HepG2 (cell line): Measurements from ENCODE around the gene CC2D1A. TPM values are rescaled to one million over a fixed set of nuclear protein-coding genes. Genes with fewer than 3 reads are reported as not detected.

ENCODE experiments used
- ATAC-seq: fragments of 200-7000 bp; cut with Tn5 transposase; 3 replicates; pipeline ENCODE4 v1.9.1; 2020; ENCODE audit warnings: mild to moderate bottlenecking, moderate library complexity
- BruUV-seq: library from RNA; stranded (reverse); fragments of 400-500 nt; replicated peaks from 2 replicates; lab custom pipeline; 2021; lab: Mats Ljungman, UMichigan
- CTCF ChIA-PET: fragments of 300-600 bp; formaldehyde crosslinking; extraction: SDS; loops from one replicate; lab custom pipeline; 2021; ENCODE audit warnings: low total read pairs, inconsistent platforms, low intra/inter-chr PET ratio; lab: Yijun Ruan, JAX
- POLR2A ChIA-PET: fragments of 350-600 bp; sonication (Branson Sonifier 250); formaldehyde crosslinking; loops from one replicate; lab custom pipeline; 2020; ENCODE audit warnings: antibody characterized with exemption, inconsistent platforms; lab: Yijun Ruan, JAX
- DNase-seq: peaks from one replicate; pipeline ENCODE4 v3.0.0-alpha.2; 2015; ENCODE audit warnings: low spot score
- FAIRE-seq: peaks from 3 replicates; lab custom pipeline; 2011; peaks lifted over from hg19 to GRCh38; lab: Jason Lieb, UNC
- H2AFZ ChIP-seq: one replicate; pipeline ENCODE4 v1.6.1; 2011; ENCODE audit warnings: low read length, inconsistent platforms
- H3K27ac ChIP-seq: fragments of 300-600 bp; 3 replicates; pipeline ENCODE4 v1.8.0; 2011; ENCODE audit warnings: mixed run types, mild to moderate bottlenecking, mixed read lengths, low read length, inconsistent platforms; ENCODE audit not compliant: insufficient read depth; ENCODE audit errors: extremely low read length
- H3K27me3 ChIP-seq, 2 experiments: fragments of 200-600 bp in 1 of 2; 2 replicates in 1 of 2; 3 replicates in 1 of 2; pipeline versions ENCODE4 v1.6.0 to v1.8.0; 2011; ENCODE audit warnings: low read length in 2 of 2, mild to moderate bottlenecking in 2 of 2, moderate library complexity in 2 of 2, inconsistent platforms in 1 of 2; ENCODE audit not compliant: insufficient read depth in 2 of 2, control insufficient read depth in 1 of 2
- H3K36me3 ChIP-seq, 2 experiments: fragments of 200-600 bp in 1 of 2; replicated peaks in 1 of 2; 2 replicates in 1 of 2; 3 replicates in 1 of 2; pipeline versions ENCODE4 v1.5.1 to v1.8.0; 2011; ENCODE audit warnings: low read length in 2 of 2, inconsistent platforms in 1 of 2; ENCODE audit not compliant: insufficient read depth in 2 of 2, control insufficient read depth in 1 of 2
- H3K4me1 ChIP-seq: 2 replicates; pipeline ENCODE4 v1.5.1; 2012; ENCODE audit warnings: low read length, inconsistent platforms; ENCODE audit not compliant: insufficient read depth
- H3K4me2 ChIP-seq: 2 replicates; pipeline ENCODE4 v1.6.0; 2011; ENCODE audit warnings: low read depth, low read length, inconsistent platforms
- H3K4me3 ChIP-seq, 3 experiments: fragments of 200-600 bp in 1 of 3; sonication (generic), shearing (Covaris generic) in 1 of 3; replicated peaks in 1 of 3; 2 replicates each; pipeline ENCODE4 v1.5.1; 2011 to 2016; ENCODE audit warnings: low read length in 3 of 3, inconsistent platforms in 2 of 3, low read depth in 2 of 3, mild to moderate bottlenecking in 2 of 3, control low read depth in 1 of 3, mixed read lengths in 1 of 3; ENCODE audit not compliant: insufficient read depth in 1 of 3
- H3K79me2 ChIP-seq: one replicate; pipeline ENCODE4 v1.6.1; 2011; ENCODE audit warnings: low read length, inconsistent platforms; ENCODE audit not compliant: insufficient read depth
- H3K9ac ChIP-seq: 2 replicates; pipeline ENCODE4 v1.6.0; 2011; ENCODE audit warnings: mild to moderate bottlenecking, low read depth, low read length, inconsistent platforms; ENCODE audit not compliant: insufficient read depth
- H3K9me3 ChIP-seq: 2 replicates; pipeline ENCODE4 v1.5.1; 2012; ENCODE audit warnings: mild to moderate bottlenecking, low read length
- H4K20me1 ChIP-seq: 2 replicates; pipeline ENCODE4 v1.6.0; 2011; ENCODE audit warnings: inconsistent platforms, mild to moderate bottlenecking, low read length, moderate library complexity; ENCODE audit not compliant: insufficient read depth
- AGO2 ChIP-seq: fragments of 200-400 bp; formaldehyde crosslinking; optimal IDR thresholded peaks from 2 replicates; pipeline ENCODE3; 2017; ENCODE audit warnings: mild to moderate bottlenecking, low read depth, low read length, moderate library complexity
- JUND ChIP-seq: sonication (generic); formaldehyde crosslinking; IDR thresholded peaks from 2 replicates; pipeline ENCODE4 v1.8.0; 2022; ENCODE audit warnings: mild to moderate bottlenecking, missing genetic modification reagents
- KDM3A ChIP-seq: IDR thresholded peaks from 2 replicates; pipeline ENCODE4 v1.6.1; 2018; ENCODE audit warnings: low read depth, missing compliant biosample characterization
- NFE2L2 ChIP-seq: fragments of 150-350 bp; IDR thresholded peaks from 2 replicates; pipeline ENCODE4 v1.6.1; 2014; ENCODE audit warnings: low read length
- NR1H2 ChIP-seq: sonication (generic); formaldehyde crosslinking; IDR thresholded peaks from 2 replicates; pipeline ENCODE4 v1.8.1; 2022; ENCODE audit warnings: low read depth, missing genetic modification reagents, borderline replicate concordance
- TARDBP ChIP-seq: sonication (generic); formaldehyde crosslinking; IDR thresholded peaks from 2 replicates; pipeline ENCODE4 v1.8.0; 2022; ENCODE audit warnings: mild to moderate bottlenecking, missing genetic modification reagents
- U2AF2 ChIP-seq: fragments of 200-400 bp; formaldehyde crosslinking; IDR thresholded peaks from 2 replicates; pipeline ENCODE4 v1.6.1; 2017; ENCODE audit warnings: low read depth, mild to moderate bottlenecking, low read length
- ZNF446 ChIP-seq: sonication (generic); formaldehyde crosslinking; IDR thresholded peaks from 2 replicates; pipeline ENCODE4 v1.5.0; 2020; ENCODE audit warnings: mild to moderate bottlenecking, missing genetic modification reagents
- whole genome bisulfite sequencing: methylation state at CpG from one replicate; pipeline ENCODE4 v1.1.6; 2017; ENCODE audit warnings: low lambda C conversion rate; 5-methylcytosine and 5-hydroxymethylcytosine counted together
- in situ Hi-C: cut with HindIII; loops from 2 replicates; pipeline ENCODE4 v1.10.0; 2017; ENCODE audit warnings: low pct_unique_long_range_greater_than_20kb; ENCODE audit not compliant: extremely low pct_ligation_motif_present
- intact Hi-C: fragments of 100-400 bp; cut with micrococcal nuclease; formaldehyde crosslinking; loops from one replicate; pipeline ENCODE4 v1.10.0; 2022; ENCODE audit not compliant: unreplicated experiment
- polyA plus RNA-seq, 8 experiments: library from polyadenylated mRNA; depleted of rRNA in 3 of 8; stranded (reverse) in 7 of 8; unstranded in 1 of 8; fragments of >200 nt; fragmentation: Illumina TruSeq in 4 of 8; extraction: Trizol in 4 of 8; gene quantifications; 2 replicates each; pipeline versions ENCODE4 v1.2.1 to v1.2.3, GENCODE V29; 2011 to 2016; ENCODE audit warnings: low read depth in 4 of 8, missing spikeins in 1 of 8, mixed read lengths in 1 of 8; ENCODE audit not compliant: insufficient read depth in 1 of 8
- total RNA-seq, 5 experiments: library from RNA; depleted of rRNA; stranded (reverse); fragments of >200 nt; fragmentation: Illumina TruSeq; extraction: Trizol; gene quantifications; 2 replicates each; pipeline ENCODE4 v1.2.3, GENCODE V29; 2016; ENCODE audit warnings: low read depth in 1 of 5
- TF ChIP-seq, protein P1 (sequence below): sonication (generic); formaldehyde crosslinking; IDR thresholded peaks from 2 replicates; pipeline ENCODE4 v1.4.0; 2020; ENCODE audit warnings: missing genetic modification reagents, borderline replicate concordance
- TF ChIP-seq, protein P2 (sequence below): sonication (generic); formaldehyde crosslinking; IDR thresholded peaks from 2 replicates; pipeline ENCODE4 v1.5.0; 2020; ENCODE audit warnings: missing genetic modification reagents, mild to moderate bottlenecking, borderline replicate concordance
- TF ChIP-seq, protein P3 (sequence below): sonication (generic); formaldehyde crosslinking; IDR thresholded peaks from 2 replicates; pipeline ENCODE4 v1.4.0; 2020; ENCODE audit warnings: missing genetic modification reagents

CC2D1A gene
- total and polyA plus RNA-seq, 2 of the 13 experiments (the other 11 are each of a cell fraction or from before 2014, with no cell fraction given) = 9.7 to 11.5 TPM

DNA sequence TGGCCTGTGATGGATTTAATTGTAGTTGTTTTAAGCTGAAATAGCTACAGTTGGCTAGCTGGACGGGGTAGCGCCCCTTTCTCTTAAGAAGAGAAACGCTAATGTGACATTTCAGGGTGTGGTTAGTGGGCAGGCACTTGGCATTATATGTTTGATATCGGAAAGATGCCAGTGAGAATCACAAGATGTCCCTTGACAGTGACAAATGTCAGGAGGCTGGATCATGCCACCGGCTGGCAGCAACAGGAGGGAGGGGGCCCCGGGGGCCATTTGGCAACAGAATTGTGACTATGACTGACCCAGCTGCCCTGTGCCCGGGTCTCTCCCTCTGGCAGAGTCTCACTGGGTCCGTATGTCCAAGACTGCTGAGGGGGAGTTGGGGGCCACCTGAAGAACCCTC, 51.0 kb downstream of the CC2D1A start (continued):
- TF ChIP-seq, protein P1, sequence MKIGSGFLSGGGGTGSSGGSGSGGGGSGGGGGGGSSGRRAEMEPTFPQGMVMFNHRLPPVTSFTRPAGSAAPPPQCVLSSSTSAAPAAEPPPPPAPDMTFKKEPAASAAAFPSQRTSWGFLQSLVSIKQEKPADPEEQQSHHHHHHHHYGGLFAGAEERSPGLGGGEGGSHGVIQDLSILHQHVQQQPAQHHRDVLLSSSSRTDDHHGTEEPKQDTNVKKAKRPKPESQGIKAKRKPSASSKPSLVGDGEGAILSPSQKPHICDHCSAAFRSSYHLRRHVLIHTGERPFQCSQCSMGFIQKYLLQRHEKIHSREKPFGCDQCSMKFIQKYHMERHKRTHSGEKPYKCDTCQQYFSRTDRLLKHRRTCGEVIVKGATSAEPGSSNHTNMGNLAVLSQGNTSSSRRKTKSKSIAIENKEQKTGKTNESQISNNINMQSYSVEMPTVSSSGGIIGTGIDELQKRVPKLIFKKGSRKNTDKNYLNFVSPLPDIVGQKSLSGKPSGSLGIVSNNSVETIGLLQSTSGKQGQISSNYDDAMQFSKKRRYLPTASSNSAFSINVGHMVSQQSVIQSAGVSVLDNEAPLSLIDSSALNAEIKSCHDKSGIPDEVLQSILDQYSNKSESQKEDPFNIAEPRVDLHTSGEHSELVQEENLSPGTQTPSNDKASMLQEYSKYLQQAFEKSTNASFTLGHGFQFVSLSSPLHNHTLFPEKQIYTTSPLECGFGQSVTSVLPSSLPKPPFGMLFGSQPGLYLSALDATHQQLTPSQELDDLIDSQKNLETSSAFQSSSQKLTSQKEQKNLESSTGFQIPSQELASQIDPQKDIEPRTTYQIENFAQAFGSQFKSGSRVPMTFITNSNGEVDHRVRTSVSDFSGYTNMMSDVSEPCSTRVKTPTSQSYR (CRISPR knock-in tag) = no peak
- TF ChIP-seq NFE2L2 (no peak), NR1H2 (CRISPR knock-in tag) (no peak)
- TF ChIP-seq, protein P2, sequence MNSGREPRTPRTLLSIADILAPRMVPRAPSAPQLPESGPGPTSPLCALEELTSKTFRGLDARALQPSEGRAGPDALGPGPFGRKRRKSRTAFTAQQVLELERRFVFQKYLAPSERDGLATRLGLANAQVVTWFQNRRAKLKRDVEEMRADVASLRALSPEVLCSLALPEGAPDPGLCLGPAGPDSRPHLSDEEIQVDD (CRISPR knock-in tag) = no peak

DNA sequence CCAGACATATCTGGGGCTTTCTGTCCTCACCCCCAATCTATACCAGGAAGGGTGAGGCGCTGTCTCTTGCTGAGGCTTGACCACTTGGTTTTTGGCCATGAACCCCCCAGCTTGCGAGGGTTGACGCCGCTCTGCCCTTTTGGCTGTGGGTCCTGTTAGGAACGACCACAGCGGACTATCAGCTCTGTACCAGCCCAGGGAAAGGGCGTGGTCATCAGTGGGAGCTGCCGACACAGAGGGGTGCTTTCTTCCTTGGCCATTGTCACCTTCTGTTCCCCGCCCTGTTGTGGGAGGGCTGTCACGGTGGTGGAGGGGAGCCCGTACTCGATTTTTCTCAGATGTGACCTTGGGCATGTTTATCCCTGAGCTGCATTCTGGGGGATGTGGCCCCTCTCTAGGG, 52.0 kb downstream of the CC2D1A start:
- ATAC-seq = no peak
- Histone ChIP-seq H3K4me2 (no peak overlapping the region), H3K79me2 (peaks cover 11% of the 10 kb centered on the region), H3K27ac (no peak overlapping the region), H2AFZ (no peak overlapping the region), H3K4me1 (peaks cover 10% of the 10 kb centered on the region), H3K36me3 (peaks cover 19 to 55% of the 10 kb centered on the region in 2 experiments; a peak in 4 of 5 replicates), H3K9me3 (no peaks in the 10 kb centered on the region), H3K9ac (no peak overlapping the region), H4K20me1 (no peaks in the 10 kb centered on the region), H3K4me3 (no peak overlapping the region), H3K27me3 (no peaks in the 10 kb centered on the region; a peak in 1 of 5 replicates)
- TF ChIP-seq U2AF2 = no peak
- no peak for TF ChIP-seq AGO2
- TF ChIP-seq, protein P3, sequence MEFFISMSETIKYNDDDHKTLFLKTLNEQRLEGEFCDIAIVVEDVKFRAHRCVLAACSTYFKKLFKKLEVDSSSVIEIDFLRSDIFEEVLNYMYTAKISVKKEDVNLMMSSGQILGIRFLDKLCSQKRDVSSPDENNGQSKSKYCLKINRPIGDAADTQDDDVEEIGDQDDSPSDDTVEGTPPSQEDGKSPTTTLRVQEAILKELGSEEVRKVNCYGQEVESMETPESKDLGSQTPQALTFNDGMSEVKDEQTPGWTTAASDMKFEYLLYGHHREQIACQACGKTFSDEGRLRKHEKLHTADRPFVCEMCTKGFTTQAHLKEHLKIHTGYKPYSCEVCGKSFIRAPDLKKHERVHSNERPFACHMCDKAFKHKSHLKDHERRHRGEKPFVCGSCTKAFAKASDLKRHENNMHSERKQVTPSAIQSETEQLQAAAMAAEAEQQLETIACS (CRISPR knock-in tag) = no peak
- no peak for TF ChIP-seq KDM3A
- no peak for TF ChIP-seq ZNF446 (CRISPR knock-in tag)
- no peak for TF ChIP-seq JUND (CRISPR knock-in tag)
- no peak for TF ChIP-seq TARDBP (CRISPR knock-in tag)
- ChIA-PET POLR2A (no interaction called here), CTCF (no interaction called here)
- DNase-seq = no peak
- no peak for FAIRE-seq
- intact Hi-C loops = no loop called here
- 98% methylated on average over 6 of the region's 12 CpGs for WGBS
- no TSS peak for BruUV-seq
- in situ Hi-C loops = no loop called here
